Mammary epithelial cell (primary cell): ENCODE results near the gene WDR44.

ENCODE experiments used
- CTCF ChIP-seq, 2 donors: IDR thresholded peaks in 1 of 2; conservative IDR thresholded peaks in 1 of 2; 2 replicates each; pipeline ENCODE4 v1.5.1; 2011 to 2012; ENCODE audit warnings: inconsistent platforms in 2 of 2, low read length in 2 of 2, mild to moderate bottlenecking in 2 of 2, control low read depth in 1 of 2, low read depth in 1 of 2; ENCODE audit not compliant: insufficient read depth in 1 of 2; ENCODE audit errors: extremely low read depth in 1 of 2
- EZH2 ChIP-seq: IDR thresholded peaks from 2 replicates; pipeline ENCODE4 v1.6.1; 2012; ENCODE audit warnings: low read length, inconsistent platforms, borderline replicate concordance

- TF ChIP-seq CTCF (conservative IDR thresholded peaks at IDR 0.05 in 1 of 2, IDR thresholded peaks at IDR 0.05 in 1 of 2; ENCODE audit: extremely low read depth in 1 of 2, insufficient read depth in 1 of 2, low read depth in 1 of 2, low read length in 2 of 2) (no peak), EZH2 (no peak)
These were observed 77.7 kb downstream of the WDR44 start for GRCh38 chrX:118423558-118423957.
